Stimulated activated CD4-positive, alpha-beta T cell treated with anti-CD3 and anti-CD28 coated beads, Interleukin-1b, Interleukin-23, amount 100 ng/mL, for 4 hours (primary cell): ENCODE data around the gene TVP23A.
A peak's percentile ranks its signal among the peaks of the same experiment; 100 is the strongest.
"Not testable (repeated sequence)": the region's sequence is repeated elsewhere in the genome, so short reads cannot be mapped to it uniquely, and the experiment has no call there.

Experiments
- DNase-seq, 2 donors: peaks; one replicate each; pipeline ENCODE4 v3.0.0-alpha.2; 2020; ENCODE audit warnings: low read depth in 2 of 2

TVP23A gene

GRCh38 chr16:10745841-10746240 is 72.8 kb downstream of the TVP23A start:
- DNase-seq = no peak

GRCh38 chr16:10744370-10745030 is 74.1 kb downstream of the TVP23A start:
- no peak for DNase-seq

- peak; percentile 100 for DNase-seq
Measured at GRCh38 chr16:10743610-10744369, 74.8 kb downstream of the TVP23A start, which contains the start of gene NUBP1. TSS of gene NUBP1 (plus strand) at chr16:10743842. CDS start at chr16:10743864, 22 bp downstream.

- DNase-seq = no peak
Measured at GRCh38 chr16:10743227-10743609, 75.4 kb downstream of the TVP23A start.

- DNase-seq = no peak
Measured at GRCh38 chr16:10741844-10742243, 76.8 kb downstream of the TVP23A start.

GRCh38 chr16:10741249-10741648 is 77.3 kb downstream of the TVP23A start:
- not testable (repeated sequence) for DNase-seq

- no peak for DNase-seq
Measured at GRCh38 chr16:10740845-10741208, 77.8 kb downstream of the TVP23A start.

GRCh38 chr16:10740000-10740844 is 78.4 kb downstream of the TVP23A start:
- DNase-seq = no peak

- DNase-seq = peak; percentile 21 to 27
Measured at GRCh38 chr16:10738231-10739077, 80.1 kb downstream of the TVP23A start.

GRCh38 chr16:10737068-10737625 is 81.4 kb downstream of the TVP23A start:
- DNase-seq = peak; percentile 20 to 62

- no peak for DNase-seq
Measured at GRCh38 chr16:10731790-10732189, 86.8 kb downstream of the TVP23A start.

GRCh38 chr16:10729104-10730048 is 89.2 kb downstream of the TVP23A start:
- DNase-seq = no peak

GRCh38 chr16:10728003-10728887 is 90.3 kb downstream of the TVP23A start:
- DNase-seq = no peak
